Cardiac muscle cell (in vitro differentiated cells and primary cell): ENCODE measurements around the gene CENPP. TPM values are rescaled to one million over a fixed set of nuclear protein-coding genes. Genes with fewer than 3 reads are reported as not detected.

Experiments
- DNase-seq, 2 donors: peaks; one replicate each; pipeline versions ENCODE4 v3.0.0 to v3.0.0-alpha.2; 2010 to 2017; ENCODE audit warnings: low read depth in 1 of 2, low spot score in 1 of 2
- H3K27ac ChIP-seq: fragments of 200-600 bp; sonication (generic); 2 replicates; pipeline ENCODE4 v1.5.1; 2016
- H3K27me3 ChIP-seq: fragments of 200-600 bp; sonication (generic); 2 replicates; pipeline ENCODE4 v1.6.0; 2016; ENCODE audit warnings: control low read depth
- H3K36me3 ChIP-seq: fragments of 200-600 bp; sonication (generic); 2 replicates; pipeline ENCODE4 v1.5.1; 2016; ENCODE audit warnings: control low read depth
- H3K4me1 ChIP-seq: fragments of 200-600 bp; sonication (generic); 2 replicates; pipeline ENCODE4 v1.8.1; 2017; ENCODE audit warnings: low read depth, mild to moderate bottlenecking, mixed run types
- H3K4me3 ChIP-seq: fragments of 200-600 bp; sonication (generic); 2 replicates; pipeline ENCODE4 v1.5.1; 2016; ENCODE audit warnings: mild to moderate bottlenecking
- H3K9me3 ChIP-seq: fragments of 200-600 bp; sonication (generic); 2 replicates; pipeline ENCODE4 v1.5.1; 2017; ENCODE audit warnings: low read depth, mild to moderate bottlenecking, control low read depth
- polyA plus RNA-seq: library from polyadenylated mRNA; unstranded; fragments of >200 nt; fragmentation: Nextera tagmentation; extraction: Ambion mirVana; gene quantifications from 2 replicates; pipeline ENCODE4 v1.2.1, GENCODE V29; 2016
- total RNA-seq: library from RNA; depleted of rRNA; stranded (reverse); fragments of >200 nt; gene quantifications from 2 replicates; pipeline ENCODE4 v1.2.3, GENCODE V29; 2016
- TF ChIP-seq, protein P1 (sequence below): IDR thresholded peaks from 2 replicates; pipeline ENCODE4 v1.5.1; 2012; ENCODE audit warnings: low read depth, mild to moderate bottlenecking, low read length

The CENPP gene
- total and polyA plus RNA-seq, 2 experiments from 2014 or later = 1.6 to 5.0 TPM

DNA sequence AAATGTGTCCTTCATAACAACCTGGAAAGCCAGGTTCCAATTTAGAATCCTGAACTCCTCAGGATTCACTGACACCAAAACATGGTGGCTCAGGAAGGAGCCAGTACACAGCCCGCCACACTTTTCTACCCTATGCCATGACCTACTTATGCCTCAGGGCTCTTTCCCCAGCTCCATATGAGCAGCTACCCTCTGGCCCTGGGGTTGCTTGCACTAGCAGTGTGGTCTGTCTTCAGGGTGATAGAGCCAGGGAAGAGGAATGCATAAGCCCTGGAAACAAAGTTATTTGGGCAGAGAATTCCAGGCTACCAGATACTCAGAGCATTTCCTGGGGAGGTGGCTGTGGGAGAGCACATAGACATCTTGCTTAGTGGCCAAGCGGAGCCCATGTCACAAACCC lies 225.0 kb downstream of the CENPP start:
- Histone ChIP-seq H3K4me3 (no peak overlapping the region), H3K27ac (no peak overlapping the region), H3K9me3 (no peaks in the 10 kb centered on the region), H3K36me3 (no peaks in the 10 kb centered on the region), H3K27me3 (no peaks in the 10 kb centered on the region), H3K4me1 (no peaks in the 10 kb centered on the region)
- no peak for DNase-seq
- TF ChIP-seq, protein P1, sequence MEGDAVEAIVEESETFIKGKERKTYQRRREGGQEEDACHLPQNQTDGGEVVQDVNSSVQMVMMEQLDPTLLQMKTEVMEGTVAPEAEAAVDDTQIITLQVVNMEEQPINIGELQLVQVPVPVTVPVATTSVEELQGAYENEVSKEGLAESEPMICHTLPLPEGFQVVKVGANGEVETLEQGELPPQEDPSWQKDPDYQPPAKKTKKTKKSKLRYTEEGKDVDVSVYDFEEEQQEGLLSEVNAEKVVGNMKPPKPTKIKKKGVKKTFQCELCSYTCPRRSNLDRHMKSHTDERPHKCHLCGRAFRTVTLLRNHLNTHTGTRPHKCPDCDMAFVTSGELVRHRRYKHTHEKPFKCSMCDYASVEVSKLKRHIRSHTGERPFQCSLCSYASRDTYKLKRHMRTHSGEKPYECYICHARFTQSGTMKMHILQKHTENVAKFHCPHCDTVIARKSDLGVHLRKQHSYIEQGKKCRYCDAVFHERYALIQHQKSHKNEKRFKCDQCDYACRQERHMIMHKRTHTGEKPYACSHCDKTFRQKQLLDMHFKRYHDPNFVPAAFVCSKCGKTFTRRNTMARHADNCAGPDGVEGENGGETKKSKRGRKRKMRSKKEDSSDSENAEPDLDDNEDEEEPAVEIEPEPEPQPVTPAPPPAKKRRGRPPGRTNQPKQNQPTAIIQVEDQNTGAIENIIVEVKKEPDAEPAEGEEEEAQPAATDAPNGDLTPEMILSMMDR = no peak

DNA sequence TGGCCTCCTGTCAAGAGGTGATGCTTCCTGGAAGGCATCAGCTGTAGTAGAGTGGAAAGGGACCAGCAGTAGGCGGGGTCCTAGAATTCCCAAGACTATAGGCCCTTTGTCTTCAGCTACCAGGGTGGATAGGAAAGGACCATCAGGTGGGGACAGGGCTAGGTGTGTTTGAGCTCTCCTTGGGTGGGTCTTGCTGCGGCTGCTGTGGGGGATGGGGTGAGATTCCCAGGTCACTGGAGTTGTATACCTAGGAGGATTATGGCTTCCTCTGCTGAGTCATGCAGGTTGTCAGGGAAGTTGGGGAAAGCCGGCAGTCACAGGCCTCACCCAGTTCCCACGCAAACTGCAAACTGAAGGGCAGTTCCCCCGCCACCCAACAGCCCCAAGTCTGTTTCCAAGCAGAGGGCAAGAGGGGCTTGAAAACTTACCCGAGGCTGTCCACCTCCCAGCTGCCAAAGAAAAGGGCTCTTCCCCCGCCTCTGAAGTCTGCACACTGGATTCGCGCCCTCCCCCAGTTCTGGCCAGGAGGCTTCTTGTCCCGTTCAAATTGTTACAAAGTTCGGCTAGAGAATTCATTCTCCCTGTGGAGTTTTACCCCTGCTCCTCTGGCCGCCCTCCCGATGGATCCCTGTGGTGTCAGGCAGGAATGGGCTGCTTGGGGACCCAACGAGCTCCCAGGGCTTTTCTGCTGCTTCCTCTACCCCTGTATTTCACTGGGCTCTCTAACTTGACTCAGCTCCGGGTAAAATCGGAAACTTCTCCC lies 233.0 kb downstream of the CENPP start:
- no peaks in the 10 kb centered on the region for H3K9me3 ChIP-seq
- H3K27me3 ChIP-seq = no peaks in the 10 kb centered on the region
- DNase-seq = no peak
- H3K36me3 ChIP-seq = no peaks in the 10 kb centered on the region
- H3K4me1 ChIP-seq = no peaks in the 10 kb centered on the region
- no peak overlapping the region for H3K27ac ChIP-seq
- no peak overlapping the region for H3K4me3 ChIP-seq
- TF ChIP-seq, protein P1 = no peak

DNA sequence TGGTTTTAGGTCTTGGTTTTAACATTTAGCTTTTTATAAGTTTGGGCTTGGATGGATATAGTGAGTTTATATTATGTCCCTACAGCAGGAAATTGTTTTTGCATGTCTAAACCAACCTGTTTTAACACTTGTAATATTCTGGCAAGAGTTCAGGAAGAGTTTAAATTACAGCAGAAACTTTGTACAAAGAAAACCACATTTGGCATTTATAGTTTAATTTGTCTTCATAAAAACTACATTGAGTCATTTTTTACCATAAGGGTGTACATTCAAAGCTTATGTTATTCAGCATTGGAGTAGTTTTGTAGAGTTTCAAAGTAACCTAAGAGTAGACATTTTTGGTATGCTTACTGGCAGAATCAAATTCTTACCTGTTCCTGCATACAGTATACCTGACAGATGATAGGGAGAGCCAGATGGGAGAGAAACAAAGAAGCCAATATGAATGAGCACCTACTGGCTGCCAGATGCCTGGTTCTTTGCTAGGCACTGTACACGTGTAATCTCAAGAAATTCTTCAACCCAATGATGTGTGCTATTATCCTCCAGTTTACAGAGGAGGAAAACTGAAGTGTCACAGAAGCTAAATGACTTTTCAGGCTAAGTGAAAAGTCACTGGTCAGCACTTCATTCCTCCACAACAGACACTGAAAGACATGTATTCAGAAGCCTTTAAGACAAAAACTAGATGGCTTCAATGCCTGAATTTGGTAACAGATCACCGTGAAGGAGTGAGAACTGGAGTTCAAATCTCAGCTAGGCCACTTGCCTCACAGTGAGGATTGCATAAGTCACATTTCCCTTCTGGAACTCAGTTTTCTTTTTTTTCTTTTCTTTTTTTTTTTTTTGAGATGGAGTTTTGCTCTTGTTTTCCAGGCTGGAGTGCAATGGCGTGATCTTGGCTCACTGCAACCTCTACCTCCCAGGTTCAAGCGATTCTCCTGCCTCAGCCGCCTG lies 235.9 kb downstream of the CENPP start:
- H3K36me3 ChIP-seq = no peaks in the 10 kb centered on the region
- peak in 1 of 2 donors; percentile 24 for DNase-seq
- H3K4me3 ChIP-seq = no peak overlapping the region
- no peaks in the 10 kb centered on the region for H3K27me3 ChIP-seq
- H3K9me3 ChIP-seq = no peaks in the 10 kb centered on the region
- H3K27ac ChIP-seq = no peak overlapping the region
- no peaks in the 10 kb centered on the region for H3K4me1 ChIP-seq
- TF ChIP-seq, protein P1 = no peak

DNA sequence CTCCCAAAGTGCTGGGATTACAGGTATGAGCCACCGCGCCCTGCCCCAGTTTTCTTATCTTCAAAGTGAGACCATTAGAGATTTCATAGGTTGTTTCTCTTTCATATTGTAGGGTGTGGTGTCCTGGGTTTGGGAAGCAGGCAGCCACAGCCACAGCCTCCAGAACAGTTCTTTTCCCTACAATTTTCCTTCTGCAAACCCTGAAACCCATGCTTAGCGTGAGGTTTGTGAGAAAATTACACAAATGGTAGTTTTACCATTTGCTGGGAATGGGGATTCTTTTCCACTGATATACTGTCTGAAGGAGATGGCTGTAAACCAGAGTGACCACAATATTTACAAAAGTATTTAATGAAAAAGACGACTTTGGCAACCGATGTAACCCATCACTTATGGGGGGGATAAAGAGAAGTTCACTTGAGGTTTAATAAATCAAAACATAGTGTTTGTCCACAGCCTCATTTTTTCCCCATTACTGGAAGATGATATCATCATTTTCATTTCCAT lies 236.8 kb downstream of the CENPP start:
- H3K27me3 ChIP-seq = no peaks in the 10 kb centered on the region

More for the DNA sequence above, 236.8 kb downstream of the CENPP start:
- Histone ChIP-seq H3K27ac (no peak overlapping the region), H3K4me1 (no peaks in the 10 kb centered on the region), H3K36me3 (no peaks in the 10 kb centered on the region), H3K9me3 (no peaks in the 10 kb centered on the region), H3K4me3 (no peak overlapping the region)
- DNase-seq = peak in 1 of 2 donors; percentile 18
- TF ChIP-seq, protein P1 = no peak
